ENCODE measurements around the gene HIC1.
A peak's percentile ranks its signal among the peaks of the same experiment; 100 is the strongest.

Gene HIC1

DNA sequence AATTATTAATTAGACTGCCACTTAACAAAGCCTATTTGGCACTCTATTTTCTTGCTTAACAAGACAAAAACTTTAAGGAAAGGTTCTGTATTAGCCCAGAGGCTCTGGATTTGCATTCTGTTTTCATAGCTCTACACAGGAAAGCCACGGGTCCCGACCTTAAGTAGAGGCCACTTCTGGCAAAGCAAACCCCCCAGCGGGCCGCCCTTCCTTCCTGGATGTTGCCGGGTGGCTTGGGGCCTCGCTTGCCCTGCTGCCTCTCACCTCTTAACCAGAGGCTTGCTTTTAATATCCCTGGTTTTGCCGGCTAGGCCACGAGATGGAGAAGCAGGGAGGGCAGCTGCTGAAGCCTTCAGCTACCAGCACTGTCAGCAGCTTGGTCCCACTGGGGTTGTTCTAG is 34.2 kb upstream of the HIC1 start:
- DNase-seq (ENCODE audit: low spot score) = no peak
- TF ChIP-seq CTCF (IDR thresholded peaks at IDR 0.05; ENCODE audit: borderline replicate concordance, control extremely low read depth, extremely low read depth, insufficient read depth, missing control alignments) = no peak
- in situ Hi-C loops (cut with MboI; ENCODE audit: low sequenced_read_pairs, unreplicated experiment) = no loop called here

DNA sequence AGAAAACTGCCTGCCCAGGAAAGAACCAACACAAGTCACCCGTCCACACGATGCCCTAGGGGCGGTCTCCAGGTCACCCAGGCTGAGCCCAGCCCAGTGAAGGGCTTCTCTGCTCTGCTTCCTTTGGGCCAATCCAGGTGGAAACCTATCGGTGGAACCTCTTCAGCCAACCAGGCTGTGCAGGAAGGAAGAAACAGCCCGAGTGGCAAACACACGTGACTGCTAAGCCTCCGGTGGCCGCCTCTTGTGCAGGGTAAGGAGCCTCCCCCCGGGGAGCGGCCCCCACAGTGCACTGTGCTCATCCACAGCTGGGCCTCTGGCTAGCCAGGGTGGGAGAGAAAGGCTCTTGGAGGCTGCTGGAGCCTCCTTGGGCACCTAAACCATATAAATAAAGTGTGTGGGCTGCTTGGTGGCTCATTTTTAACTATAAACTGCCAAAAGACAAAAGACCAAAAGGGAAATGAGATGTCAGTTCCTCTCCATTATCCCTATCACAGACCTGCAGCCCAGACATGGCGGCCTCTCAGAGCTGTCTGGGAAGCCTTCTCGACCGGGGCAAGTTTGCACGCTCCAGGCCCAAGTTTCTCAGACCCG is 32.2 kb upstream of the HIC1 start:
- TF ChIP-seq CTCF (IDR thresholded peaks at IDR 0.05; ENCODE audit: borderline replicate concordance, control extremely low read depth, extremely low read depth, insufficient read depth, missing control alignments) = no peak
- DNase-seq (ENCODE audit: low spot score) = no peak
- in situ Hi-C loops (cut with MboI; ENCODE audit: low sequenced_read_pairs, unreplicated experiment) = no loop called here

- DNase-seq (ENCODE audit: low spot score) = no peak
- in situ Hi-C loops (cut with MboI; ENCODE audit: low sequenced_read_pairs, unreplicated experiment) = no loop called here
- no peak for TF ChIP-seq CTCF (IDR thresholded peaks at IDR 0.05; ENCODE audit: borderline replicate concordance, control extremely low read depth, extremely low read depth, insufficient read depth, missing control alignments)
These were observed 31.6 kb upstream of the HIC1 start for GRCh38 chr17:2023256-2023655.

DNA sequence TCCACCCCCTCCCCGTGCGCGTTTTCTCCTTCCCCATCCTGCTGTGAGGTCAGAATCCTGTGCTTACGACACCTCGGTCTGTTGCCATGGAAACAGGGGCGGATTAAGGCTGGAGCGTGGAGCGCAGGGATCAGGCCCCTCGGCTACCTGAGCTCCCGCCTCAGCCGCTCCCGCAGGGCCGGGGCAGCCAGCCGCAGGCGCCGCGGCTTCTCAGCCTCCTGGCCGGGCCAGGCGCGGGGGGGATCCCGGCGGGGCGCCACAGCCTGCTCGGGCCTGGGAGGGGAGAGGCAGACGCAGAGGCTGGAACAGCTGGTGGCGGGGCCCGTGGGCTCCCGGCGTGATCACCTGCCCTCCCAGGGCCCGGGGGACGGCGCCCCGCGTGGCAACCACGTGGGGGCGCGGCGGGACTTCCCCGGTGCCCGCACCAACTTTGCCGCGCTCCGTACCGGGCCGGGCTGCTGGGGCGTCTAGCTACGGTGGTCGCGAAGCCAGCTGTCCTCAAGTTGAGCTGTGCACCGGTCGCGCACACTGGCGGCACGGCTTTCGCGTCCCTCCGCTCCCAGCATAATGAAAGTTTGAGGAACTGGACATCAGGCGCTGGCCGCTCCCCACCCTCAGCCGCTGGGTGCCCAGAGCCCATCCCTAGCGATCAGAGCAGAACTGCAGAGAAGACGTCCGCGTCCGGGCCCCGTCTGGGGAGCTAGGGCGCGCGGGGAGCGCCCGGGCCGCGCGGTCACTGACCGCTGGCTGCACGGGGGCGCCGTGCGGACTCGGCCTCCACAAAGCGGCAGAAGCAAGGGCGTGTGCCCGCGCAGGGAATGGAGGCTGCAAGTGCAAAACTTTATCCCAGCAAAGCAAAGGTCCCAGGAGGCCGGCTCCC is 31.0 kb upstream of the HIC1 start:
- in situ Hi-C loops (cut with MboI; ENCODE audit: low sequenced_read_pairs, unreplicated experiment) = no loop called here
- TF ChIP-seq CTCF (IDR thresholded peaks at IDR 0.05; ENCODE audit: borderline replicate concordance, control extremely low read depth, extremely low read depth, insufficient read depth, missing control alignments) = no peak

GRCh38 chr17:2024572-2025219 is 30.2 kb upstream of the HIC1 start:
- DNase-seq (ENCODE audit: low spot score) = no peak
- in situ Hi-C loops (cut with MboI; ENCODE audit: low sequenced_read_pairs, unreplicated experiment) = loop anchor here (25.0 kb wide), 1 partner anchor 312 kb away; the partner anchor contains the start of genes TLCD2 and WDR81
- TF ChIP-seq CTCF (IDR thresholded peaks at IDR 0.05; ENCODE audit: borderline replicate concordance, control extremely low read depth, extremely low read depth, insufficient read depth, missing control alignments) = no peak

More for the DNA sequence above, 31.0 kb upstream of the HIC1 start:
- DNase-seq (ENCODE audit: low spot score) = no peak

GRCh38 chr17:2025220-2025621 is 29.7 kb upstream of the HIC1 start, which contains the start of gene RTN4RL1:
RTN4RL1 (minus strand) TSS chr17:2025334; CDS start chr17:2024865, 469 bp downstream.
- DNase-seq (ENCODE audit: low spot score) = peak; percentile 78
- in situ Hi-C loops (cut with MboI; ENCODE audit: low sequenced_read_pairs, unreplicated experiment) = loop anchor here (25.0 kb wide), 1 partner anchor 313 kb away; the partner anchor contains the start of genes TLCD2 and WDR81

More at GRCh38 chr17:2025220-2025621, 29.7 kb upstream of the HIC1 start, which contains the start of gene RTN4RL1:
- no peak for TF ChIP-seq CTCF (IDR thresholded peaks at IDR 0.05; ENCODE audit: borderline replicate concordance, control extremely low read depth, extremely low read depth, insufficient read depth, missing control alignments)

All from GM13976 (cell line).